Epithelial cell of prostate (primary cell): ENCODE results near the gene EID3.
"Not testable (repeated sequence)": the region's sequence is repeated elsewhere in the genome, so short reads cannot be mapped to it uniquely, and the experiment has no call there.

Experiments used
- DNase-seq: peaks from one replicate; pipeline ENCODE4 v3.0.0-alpha.2; 2011; ENCODE audit warnings: low read depth, low spot score
- H3K27ac ChIP-seq: fragments of 450-650 bp; 2 replicates; pipeline ENCODE4 v1.5.1; 2017; ENCODE audit warnings: mild to moderate bottlenecking

The EID3 gene

GRCh38 chr12:104288635-104289274 is 14.8 kb upstream of the EID3 start:
- peak overlapping the region; percentile 98 for H3K27ac ChIP-seq
- DNase-seq = peak; percentile 48

GRCh38 chr12:104290320-104290719 is 13.2 kb upstream of the EID3 start:
- DNase-seq = no peak
- H3K27ac ChIP-seq = no peak overlapping the region

- DNase-seq = no peak
- H3K27ac ChIP-seq = no peak overlapping the region
Measured at GRCh38 chr12:104290855-104291254, 12.7 kb upstream of the EID3 start.

- H3K27ac ChIP-seq = no peak overlapping the region
- no peak for DNase-seq
Measured at GRCh38 chr12:104291867-104292524, 11.5 kb upstream of the EID3 start.

- DNase-seq = no peak
- no peak overlapping the region for H3K27ac ChIP-seq
Measured at GRCh38 chr12:104292872-104293794, 10.4 kb upstream of the EID3 start.

GRCh38 chr12:104294158-104294859 is 9.2 kb upstream of the EID3 start:
- peak overlapping the region; percentile 7 for H3K27ac ChIP-seq
- DNase-seq = not testable (repeated sequence)

- peak overlapping the region; percentile 7 for H3K27ac ChIP-seq
- DNase-seq = no peak
Measured at GRCh38 chr12:104294927-104295668, 8.4 kb upstream of the EID3 start.

GRCh38 chr12:104295954-104296353 is 7.6 kb upstream of the EID3 start:
- H3K27ac ChIP-seq = no peak overlapping the region
- DNase-seq = no peak

- H3K27ac ChIP-seq = no peak overlapping the region
- no peak for DNase-seq
Measured at GRCh38 chr12:104296718-104297117, 6.8 kb upstream of the EID3 start.

- H3K27ac ChIP-seq = no peak overlapping the region
- no peak for DNase-seq
Measured at GRCh38 chr12:104297477-104298113, 5.9 kb upstream of the EID3 start.

- no peak overlapping the region for H3K27ac ChIP-seq
- no peak for DNase-seq
Measured at GRCh38 chr12:104299842-104300481, 3.6 kb upstream of the EID3 start.

GRCh38 chr12:104304261-104305009 is 896 bp downstream of the EID3 start:
- H3K27ac ChIP-seq = no peak overlapping the region
- DNase-seq = no peak

GRCh38 chr12:104305349-104305748 is 1.8 kb downstream of the EID3 start:
- H3K27ac ChIP-seq = no peak overlapping the region
- DNase-seq = no peak

- no peak for DNase-seq
- H3K27ac ChIP-seq = no peak overlapping the region
Measured at GRCh38 chr12:104306376-104306775, 2.8 kb downstream of the EID3 start.

- H3K27ac ChIP-seq = no peak overlapping the region
- DNase-seq = no peak
Measured at GRCh38 chr12:104306943-104307654, 3.6 kb downstream of the EID3 start.

GRCh38 chr12:104307655-104308000 is 4.1 kb downstream of the EID3 start:
- no peak for DNase-seq
- no peak overlapping the region for H3K27ac ChIP-seq

- no peak overlapping the region for H3K27ac ChIP-seq
- no peak for DNase-seq
Measured at GRCh38 chr12:104309446-104309993, 6.0 kb downstream of the EID3 start.
